Measurements from ENCODE around the gene RHPN2. TPM values are rescaled to one million over a fixed set of nuclear protein-coding genes. Genes with fewer than 3 reads are reported as not detected.

The RHPN2 gene
- total RNA-seq, 1 experiment from 2014 or later: 29.2 TPM

GRCh38 chr19:33110137-33110910 lies 45.6 kb upstream of the RHPN2 start:
- Histone ChIP-seq H4K8ac (replicated peaks; ENCODE audit: insufficient read length, low read depth, low read length) (no peak overlapping the region), H3K4me1 (ENCODE audit: insufficient read depth, low read length) (no peaks in the 10 kb centered on the region), H4K5ac (ENCODE audit: insufficient read length, low read depth, low read length) (no peak overlapping the region), H3K27me3 (ENCODE audit: insufficient read depth, low read length) (no peaks in the 10 kb centered on the region), H3K4me2 (ENCODE audit: insufficient read depth, insufficient read length, low read length) (no peak overlapping the region), H3K79me1 (ENCODE audit: insufficient read depth, low read depth, low read length, poor library complexity, severe bottlenecking) (no peaks in the 10 kb centered on the region), H2AFZ (ENCODE audit: low read length) (no peak overlapping the region), H3K14ac (ENCODE audit: insufficient read depth, low read length) (no peak overlapping the region), H3K79me2 (ENCODE audit: insufficient read depth, low read length) (no peaks in the 10 kb centered on the region), H2BK20ac (ENCODE audit: low read depth, low read length, poor library complexity, severe bottlenecking) (no peak overlapping the region), H4K91ac (ENCODE audit: insufficient read length, low read depth, low read length) (no peak overlapping the region), H2BK120ac (ENCODE audit: low read depth, low read length, poor library complexity, severe bottlenecking) (no peak overlapping the region), H3K9me3 (ENCODE audit: control insufficient read depth, low read depth, low read length) (no peaks in the 10 kb centered on the region), H3K4ac (ENCODE audit: low read depth, low read length) (no peak overlapping the region), H2AK5ac (ENCODE audit: insufficient read length, low read length) (no peak overlapping the region), H3K23me2 (ENCODE audit: insufficient read length, low read depth, low read length, poor library complexity, severe bottlenecking) (no peaks in the 10 kb centered on the region), H3K56ac (ENCODE audit: insufficient read length, low read depth, low read length) (no peak overlapping the region), H2BK5ac (ENCODE audit: insufficient read length, low read length) (no peak overlapping the region), H3K27ac (ENCODE audit: insufficient read length, low read depth, low read length) (no peak overlapping the region), H3K9ac (ENCODE audit: extremely low read depth, insufficient read length, low read length) (no peak overlapping the region), H3K23ac (ENCODE audit: insufficient read length, low read depth, low read length) (no peak overlapping the region), H2BK12ac (ENCODE audit: insufficient read length, low read depth, low read length) (no peak overlapping the region), H3K18ac (ENCODE audit: insufficient read length, low read depth, low read length) (no peak overlapping the region), H2BK15ac (ENCODE audit: low read depth, low read length) (no peak overlapping the region), H4K20me1 (ENCODE audit: control insufficient read depth, insufficient read depth, insufficient read length) (no peaks in the 10 kb centered on the region), H3T11ph (ENCODE audit: low read length) (no peak overlapping the region)
- no peaks in the 10 kb centered on the region for H3K4me1 Mint-ChIP-seq
- DNase-seq: no peak
- TF ChIP-seq CTCF (conservative IDR thresholded peaks at IDR 0.05): no peak
- no peaks in the 10 kb centered on the region for H3K27me3 Mint-ChIP-seq (ENCODE audit: low read depth)
- no peak overlapping the region for H3K27ac Mint-ChIP-seq
- H3K4me3 Mint-ChIP-seq: no peak overlapping the region
- no CpG with 5 or more reads among the region's 9 CpGs for WGBS (ENCODE audit: extremely low coverage, insufficient read length, low lambda C conversion rate)
- no peaks in the 10 kb centered on the region for H3K9me3 Mint-ChIP-seq
- H3K36me3 Mint-ChIP-seq (ENCODE audit: insufficient read depth in 1 of 3, low read depth in 3 of 3): peaks cover 8 to 73% (median 49%) of the 10 kb centered on the region in 3 experiments; a peak in 6 of 7 replicates

Measured in H9 (cell line).